HG03159 (cell line): Measurements from ENCODE around the gene CDR2.

Source experiments
- ATAC-seq: cut with Tn5 transposase; IDR thresholded peaks from one replicate; pipeline ENCODE4 v1.9.1; 2021; ENCODE audit warnings: mild to moderate bottlenecking, moderate library complexity; ENCODE audit not compliant: unreplicated experiment

Gene CDR2

DNA sequence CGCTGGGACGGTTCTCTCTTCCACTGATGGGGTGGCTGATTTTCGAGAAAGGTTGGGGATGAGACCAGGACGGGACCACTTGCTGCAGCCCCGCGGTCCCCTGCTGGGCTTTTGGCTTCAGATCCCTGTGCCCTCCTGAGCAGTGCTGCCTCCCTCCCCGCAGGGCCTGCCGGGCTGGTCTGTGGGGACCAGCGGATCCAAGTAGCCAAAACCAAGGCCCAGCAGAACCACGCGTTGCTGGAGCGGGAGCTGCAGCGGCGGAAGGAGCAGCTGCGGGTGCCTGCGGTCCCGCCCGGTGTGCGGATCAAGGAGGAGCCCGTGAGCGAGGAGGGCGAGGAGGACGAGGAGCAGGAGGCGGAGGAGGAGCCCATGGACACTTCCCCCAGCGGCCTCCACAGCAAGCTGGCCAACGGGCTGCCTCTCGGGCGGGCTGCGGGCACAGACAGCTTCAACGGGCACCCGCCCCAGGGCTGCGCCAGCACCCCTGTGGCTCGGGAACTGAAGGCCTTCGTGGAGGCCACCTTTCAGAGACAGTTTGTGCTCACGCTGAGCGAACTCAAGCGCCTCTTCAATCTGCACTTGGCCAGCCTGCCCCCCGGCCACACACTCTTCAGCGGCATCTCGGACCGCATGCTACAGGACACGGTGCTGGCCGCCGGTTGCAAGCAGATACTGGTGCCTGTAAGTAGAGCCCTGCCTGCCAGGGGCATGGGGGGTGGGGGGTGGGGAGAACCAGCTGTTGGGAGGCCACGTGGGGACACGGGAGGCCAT, 48.6 kb downstream of the CDR2 start:
- no peak for ATAC-seq

DNA sequence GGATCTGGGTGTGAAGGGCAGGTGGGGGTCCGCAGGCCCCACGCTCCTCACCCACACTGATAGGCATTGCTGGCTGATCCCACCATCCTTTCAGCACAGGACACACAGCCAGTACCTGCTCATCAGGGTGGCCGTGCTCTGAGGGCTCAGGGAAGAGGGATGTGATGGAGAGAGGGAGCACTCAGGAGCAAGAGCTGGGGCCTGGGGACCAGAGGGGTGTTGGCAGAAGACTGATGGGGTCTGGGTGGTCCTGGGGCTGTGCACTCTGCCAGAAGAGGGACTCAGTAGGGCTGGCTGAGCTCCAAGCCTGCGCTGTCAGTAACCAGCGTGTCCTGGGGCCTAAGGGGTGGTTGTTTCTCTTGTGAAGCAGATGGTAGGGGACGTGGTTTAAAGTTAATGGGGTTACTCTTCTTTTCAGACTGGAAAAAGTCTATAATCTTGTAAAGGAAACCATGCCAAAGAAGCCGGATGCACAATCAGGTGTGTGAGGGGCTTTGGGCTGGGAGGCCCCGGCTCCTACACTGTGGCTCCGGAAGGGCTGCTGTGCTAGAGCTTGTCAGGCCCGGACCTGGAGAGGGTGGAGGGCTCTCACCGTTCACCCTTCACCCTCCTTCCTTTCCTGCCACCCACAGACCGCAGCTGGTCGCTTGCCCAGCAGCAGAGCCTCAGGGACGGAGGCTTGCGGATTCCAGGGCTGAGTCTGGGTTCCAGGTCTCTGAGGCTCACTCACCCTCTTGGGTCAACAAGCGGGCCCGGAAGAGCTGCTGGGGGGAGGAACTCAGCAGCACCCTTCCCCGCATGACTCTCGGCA, 49.4 kb downstream of the CDR2 start:
- ATAC-seq, result no peak

DNA sequence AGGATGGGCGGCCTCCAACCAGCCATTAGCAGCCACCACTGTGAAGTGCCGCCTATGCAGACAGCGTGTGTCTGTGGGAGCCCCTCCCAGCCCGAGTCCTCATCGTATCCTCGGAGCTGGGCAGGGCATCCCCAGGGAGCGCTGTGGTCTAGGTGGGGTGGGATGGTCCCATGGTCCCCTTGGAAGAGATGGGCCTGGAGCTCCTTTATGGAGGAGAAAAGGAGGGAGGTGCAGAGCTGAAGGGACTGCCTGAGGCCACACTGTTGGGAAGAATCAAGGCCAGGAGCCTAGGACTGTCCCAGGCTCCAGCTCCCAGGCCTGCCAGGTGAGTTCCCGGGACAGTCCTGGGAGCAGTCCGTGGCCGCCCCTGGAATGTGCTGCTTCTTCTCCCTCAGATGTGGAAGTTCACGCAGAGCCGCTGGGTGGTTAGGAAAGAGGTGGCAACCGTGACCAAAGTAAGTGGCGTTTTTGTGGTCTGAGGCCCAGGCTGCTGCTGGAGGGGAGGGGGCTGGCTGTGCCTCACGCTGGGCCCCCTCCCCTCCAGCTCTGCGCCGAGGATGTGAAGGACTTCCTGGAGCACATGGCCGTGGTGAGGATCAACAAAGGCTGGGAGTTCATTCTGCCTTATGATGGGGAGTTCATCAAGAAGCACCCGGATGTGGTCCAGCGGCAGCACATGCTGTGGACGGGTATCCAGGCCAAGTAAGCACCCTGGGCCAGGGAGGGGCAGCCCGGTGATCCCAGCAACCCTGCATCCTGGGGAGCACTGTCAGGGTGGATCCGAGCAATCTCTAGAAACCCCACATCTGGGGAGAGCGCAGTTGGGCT, 50.2 kb downstream of the CDR2 start:
- ATAC-seq, result no peak

DNA sequence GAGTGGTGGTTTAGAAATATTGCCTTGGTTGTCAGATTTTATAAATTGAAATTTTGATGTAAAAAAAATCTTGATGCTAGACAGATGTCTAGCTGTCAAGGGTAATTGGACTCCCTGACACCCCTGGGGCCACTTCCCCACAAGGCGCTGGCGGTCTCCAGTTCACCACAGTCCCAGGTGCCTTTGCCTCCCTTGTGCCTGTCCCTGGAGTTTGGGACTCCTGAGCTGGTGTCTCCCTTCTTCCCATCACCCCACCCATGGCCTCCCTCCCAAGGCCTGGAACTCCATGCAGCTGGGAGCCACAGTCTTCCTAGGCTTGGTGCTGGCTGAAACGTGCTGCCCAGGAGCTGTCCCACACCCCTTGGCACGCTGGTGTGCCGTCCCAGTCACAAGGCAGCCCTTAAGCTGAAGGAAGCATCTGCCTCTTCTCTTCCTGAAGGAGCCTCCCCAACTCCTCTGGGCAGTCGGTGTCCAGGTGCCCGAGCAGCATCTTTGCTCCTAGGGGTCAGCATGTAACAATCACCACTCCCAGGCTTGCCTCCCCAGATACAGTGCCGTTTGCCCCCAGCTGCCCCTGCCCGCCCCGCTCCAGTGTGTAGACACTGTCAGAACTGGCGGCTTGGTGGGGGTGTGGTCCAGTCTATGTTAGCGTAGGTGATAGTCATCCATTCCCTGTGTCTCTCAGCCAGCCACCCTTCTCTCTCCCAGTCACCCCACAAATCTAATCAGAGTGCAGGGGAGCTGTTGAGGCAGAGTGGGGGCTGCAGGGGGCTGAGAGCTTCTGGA, 51.1 kb downstream of the CDR2 start:
- ATAC-seq, result no peak

DNA sequence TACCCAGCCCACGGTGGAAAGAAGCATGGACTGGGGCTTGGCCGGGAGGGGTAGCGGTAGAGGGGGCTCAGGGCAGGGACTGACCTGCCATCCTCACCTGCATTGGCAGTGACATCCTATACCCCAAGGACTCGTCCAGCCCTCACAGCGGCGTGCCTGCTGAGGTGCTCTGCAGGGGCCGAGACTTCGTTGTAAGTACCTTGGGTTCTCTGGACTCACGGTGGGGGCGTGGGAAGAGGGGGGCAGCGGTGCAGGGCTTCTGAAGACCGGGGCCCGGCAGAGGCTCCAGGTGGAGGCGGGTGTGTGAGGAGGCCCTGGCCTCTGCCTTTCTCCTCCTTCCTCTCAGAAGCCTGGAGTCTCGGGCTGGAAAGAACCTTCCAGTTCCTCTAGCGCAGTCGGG, 51.7 kb downstream of the CDR2 start:
- no peak for ATAC-seq

DNA sequence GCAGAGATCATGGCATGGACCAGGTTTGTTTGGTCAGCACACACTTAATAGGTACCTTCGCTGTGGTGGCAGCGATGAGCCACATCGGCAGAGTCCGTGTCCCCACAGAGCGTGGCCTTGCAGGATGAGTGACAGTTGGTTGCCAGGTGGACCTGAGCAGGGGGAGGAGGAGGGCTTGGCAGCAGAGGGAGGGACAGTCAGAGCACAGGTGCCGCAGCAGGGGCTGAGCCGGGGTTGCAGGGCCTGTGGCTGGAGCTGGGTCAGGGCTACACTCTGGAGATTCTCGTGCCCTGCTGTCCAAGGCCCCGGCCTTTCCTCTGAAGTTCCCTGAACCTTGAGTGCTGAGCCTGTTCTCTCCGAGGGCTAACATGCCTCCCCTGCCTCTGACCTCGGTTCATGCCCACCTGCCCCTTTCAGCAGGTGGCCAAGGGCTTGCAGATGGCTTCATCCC, 52.4 kb downstream of the CDR2 start:
- no peak for ATAC-seq

DNA sequence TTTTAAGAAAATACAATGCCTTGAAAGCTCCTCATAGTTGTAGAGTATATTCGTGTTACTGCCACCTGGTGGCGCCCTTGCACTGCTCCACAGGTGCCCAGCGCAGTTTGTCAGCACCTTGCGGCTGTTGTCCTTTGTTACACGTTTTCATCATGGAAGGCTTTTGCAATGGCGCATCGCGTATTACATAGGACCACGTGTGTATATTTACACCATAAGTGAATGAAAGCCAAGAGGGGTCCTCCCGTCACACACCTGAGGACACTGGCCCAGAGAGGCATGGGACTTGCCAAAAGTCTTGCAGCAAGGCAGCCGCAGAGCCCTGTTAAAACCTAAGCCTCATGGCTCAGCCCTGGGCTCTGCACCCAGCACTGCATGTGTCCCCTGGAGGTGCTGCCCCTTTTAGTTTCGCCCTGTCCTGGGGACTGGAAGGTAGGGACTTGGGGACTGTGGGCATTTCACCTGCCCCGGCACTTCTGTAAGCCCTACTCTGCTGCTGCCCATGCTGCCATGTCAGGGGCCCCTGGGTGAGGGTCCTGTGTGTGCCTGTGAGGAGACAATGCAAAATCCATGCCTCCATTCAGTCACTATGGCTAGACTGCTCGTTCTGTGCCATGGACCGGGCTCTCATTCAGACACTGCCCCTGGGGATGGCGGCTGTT, 52.9 kb downstream of the CDR2 start:
- no peak for ATAC-seq

DNA sequence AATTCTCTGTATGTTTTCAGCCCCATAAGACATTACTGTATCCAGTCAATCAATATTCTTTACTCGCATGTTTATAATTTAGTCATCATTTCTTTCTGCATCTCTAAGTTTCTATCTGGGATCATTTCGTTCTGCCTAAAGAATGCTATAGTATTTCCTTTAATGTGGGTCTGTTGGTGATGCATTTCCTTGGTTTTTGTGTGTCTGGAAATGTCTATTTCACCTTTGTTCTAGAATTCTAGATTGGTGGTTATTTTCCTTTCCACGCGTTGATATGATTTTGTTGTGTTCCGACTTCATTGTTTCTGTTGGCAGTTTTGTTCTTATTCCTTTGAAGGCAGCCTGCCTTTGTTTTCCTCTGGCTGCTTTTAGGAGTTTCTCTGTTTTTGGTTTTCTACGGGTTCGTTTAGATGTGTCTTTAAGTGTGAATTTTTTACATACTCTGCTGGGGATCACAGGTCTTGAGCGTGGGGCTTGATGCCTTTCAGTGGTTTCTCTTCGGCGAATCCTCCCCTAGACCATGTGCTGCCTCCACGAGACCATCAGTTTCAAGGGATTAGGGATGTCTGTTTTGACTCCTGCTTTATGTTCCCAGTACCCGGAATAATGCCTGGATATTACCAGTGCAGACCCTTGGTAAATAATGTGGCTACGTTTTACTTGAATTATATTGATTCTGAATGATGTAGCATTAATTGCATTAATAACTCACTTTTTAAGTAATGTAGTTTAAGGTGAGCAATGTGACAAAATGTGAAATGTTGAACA, 53.7 kb downstream of the CDR2 start:
- ATAC-seq, result no peak

DNA sequence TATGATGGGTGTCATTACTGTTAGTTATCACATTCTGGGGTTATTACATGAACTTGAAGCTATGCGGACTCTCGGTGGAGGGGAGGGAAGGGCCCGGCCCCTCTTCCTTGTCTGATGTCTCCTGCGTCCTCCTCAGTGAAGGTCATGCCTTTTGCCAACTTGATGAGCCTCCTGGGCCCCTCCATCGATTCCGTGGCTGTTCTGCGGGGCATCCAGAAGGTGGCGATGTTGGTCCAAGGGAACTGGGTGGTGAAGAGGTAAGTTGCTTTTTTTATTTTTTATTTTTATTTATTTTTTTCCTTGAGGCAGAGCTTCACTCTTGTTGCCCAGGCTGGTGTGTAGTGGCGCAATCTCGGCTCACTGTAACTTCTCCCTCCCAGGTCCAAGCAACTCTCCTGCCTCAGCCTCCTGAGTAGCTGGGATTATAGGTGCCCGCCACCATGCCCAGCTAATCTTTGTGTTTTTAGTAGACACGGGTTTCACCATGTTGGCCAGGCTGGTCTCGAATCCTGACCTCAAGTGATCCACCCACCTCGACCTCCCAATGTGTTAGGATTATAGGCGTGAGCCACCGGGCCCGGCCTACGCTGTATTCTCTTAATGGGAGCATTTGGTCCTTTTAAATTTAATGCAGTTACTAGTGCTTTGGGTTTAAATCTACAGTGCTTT, 55.6 kb downstream of the CDR2 start:
- no peak for ATAC-seq

DNA sequence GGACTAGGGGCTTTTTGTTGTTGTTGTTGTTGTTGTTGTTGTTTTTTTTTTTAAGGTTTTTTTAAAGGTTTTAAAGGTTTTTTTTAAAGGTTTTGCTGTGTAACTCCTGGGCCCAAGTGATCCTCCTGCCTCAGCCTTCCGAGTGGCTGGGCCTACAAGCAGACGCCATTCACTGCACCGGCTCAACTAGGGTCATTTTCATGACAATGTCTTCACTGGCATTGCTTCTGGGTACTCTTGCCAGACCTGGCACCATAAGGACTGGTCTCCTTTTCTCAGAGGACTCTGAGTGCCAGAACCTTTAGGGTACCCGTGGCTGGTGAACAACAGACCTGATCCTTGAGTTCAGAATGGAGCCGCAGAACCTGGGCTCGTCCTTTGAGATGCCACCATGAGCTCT, 56.8 kb downstream of the CDR2 start:
- no peak for ATAC-seq

DNA sequence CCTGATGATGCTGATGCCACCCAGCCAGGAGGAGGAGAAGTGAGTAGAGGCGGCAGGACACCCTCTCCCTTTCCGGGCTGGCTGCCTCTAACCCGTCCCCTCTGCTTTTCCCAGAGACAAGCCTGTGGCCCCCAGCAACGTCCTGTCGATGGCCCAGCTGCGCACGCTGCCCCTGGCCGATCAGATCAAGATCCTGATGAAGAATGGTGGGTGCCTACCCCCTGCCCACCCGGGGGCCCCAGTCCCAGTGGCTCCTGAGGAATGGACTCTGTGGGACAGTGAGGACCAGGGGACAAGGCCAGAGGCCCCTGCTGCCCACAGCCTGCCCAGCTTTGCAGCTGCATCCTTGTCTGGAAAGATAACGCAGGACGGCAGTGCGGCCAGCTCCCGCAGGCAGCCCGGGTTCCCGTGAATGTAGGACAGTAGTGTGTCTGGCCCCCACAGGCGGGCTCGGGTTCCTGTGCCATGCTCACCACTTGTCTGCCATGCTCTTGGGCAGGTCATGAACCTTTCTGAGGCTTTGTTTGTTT, 57.4 kb downstream of the CDR2 start:
- no peak for ATAC-seq

DNA sequence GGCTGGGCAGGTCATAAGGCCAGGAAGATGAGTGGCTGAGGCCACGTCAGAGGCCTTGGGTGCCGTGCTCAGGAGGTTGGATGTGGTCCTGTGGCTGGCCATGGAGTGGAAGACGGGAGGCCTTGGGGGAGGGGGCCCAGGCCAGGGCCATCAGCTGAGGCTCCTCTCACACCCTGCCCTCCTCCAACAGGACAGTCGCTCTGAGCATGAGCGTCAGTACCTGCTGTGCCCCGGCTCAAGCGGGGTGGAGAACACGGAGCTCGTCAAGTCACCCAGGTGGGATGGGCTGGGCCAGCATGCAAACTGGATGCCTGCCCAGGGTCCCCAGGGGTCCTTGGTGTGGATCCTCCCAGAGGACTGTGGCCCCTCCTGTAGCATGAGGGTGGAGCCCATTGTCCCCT, 58.0 kb downstream of the CDR2 start:
- ATAC-seq, result no peak

DNA sequence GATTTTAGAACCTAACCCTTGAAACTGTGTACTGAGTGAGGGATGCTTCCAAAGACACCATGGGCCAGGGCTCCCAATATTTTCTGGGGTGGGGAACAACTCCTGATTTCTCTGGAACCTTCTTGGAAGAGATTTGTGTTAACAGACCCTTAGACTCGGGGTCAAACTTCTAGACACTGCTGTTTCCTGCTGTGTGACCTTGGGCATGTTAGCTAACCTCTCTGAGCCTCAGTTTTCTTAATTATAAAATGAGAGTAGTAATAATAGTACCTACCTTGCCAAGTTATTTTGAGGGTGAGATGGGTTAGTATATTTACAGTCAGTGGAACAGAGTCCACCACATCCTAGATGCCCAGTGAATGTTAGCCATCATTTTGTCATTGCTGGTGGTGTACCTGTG, 58.4 kb downstream of the CDR2 start:
- no peak for ATAC-seq

DNA sequence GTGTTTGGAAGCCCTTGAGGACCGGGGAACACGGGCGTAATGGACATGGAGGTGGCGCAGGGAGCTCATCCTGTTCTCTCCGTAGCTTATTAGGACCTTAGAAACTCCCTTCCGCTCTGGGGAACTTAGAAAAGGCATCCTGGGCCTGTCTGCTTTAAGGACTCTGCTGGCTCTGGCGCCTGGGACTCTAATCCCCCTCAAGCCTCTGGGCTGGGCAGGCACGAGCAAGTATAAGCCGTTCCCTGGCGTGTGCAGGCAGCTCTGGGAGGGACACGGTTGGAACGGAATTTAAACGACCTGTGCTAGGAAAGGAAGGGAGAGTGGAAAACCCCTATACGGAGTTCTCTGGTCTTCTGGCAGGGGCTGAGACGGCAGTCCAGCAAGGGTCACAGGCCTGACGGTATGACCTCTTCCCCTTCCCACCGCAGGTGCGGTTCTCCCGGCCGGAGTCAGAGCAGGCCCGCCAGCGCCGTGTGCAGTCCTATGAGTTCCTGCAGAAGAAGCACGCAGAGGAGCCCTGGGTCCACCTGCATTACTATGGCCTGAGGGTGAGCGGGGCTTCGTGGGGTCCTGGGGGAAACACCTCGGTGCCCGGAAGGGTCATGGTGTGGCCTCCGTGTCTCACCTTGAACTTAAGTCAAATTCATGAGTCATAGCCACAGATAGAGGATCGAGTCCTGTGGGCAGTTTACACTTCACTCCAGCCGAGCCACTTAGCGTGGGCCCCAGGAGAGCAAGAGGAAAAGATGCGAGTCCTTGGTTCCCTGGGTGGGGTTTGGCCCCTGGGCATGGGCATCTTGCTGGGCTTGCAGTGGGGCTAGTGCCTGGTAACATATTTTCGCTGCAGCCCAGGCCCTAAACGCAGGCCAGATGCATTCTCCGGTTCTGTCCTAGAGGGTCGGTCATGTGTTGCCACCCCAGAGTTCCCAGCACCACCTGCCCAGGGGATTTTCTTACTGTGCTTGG, 59.5 kb downstream of the CDR2 start:
- ATAC-seq, result no peak

DNA sequence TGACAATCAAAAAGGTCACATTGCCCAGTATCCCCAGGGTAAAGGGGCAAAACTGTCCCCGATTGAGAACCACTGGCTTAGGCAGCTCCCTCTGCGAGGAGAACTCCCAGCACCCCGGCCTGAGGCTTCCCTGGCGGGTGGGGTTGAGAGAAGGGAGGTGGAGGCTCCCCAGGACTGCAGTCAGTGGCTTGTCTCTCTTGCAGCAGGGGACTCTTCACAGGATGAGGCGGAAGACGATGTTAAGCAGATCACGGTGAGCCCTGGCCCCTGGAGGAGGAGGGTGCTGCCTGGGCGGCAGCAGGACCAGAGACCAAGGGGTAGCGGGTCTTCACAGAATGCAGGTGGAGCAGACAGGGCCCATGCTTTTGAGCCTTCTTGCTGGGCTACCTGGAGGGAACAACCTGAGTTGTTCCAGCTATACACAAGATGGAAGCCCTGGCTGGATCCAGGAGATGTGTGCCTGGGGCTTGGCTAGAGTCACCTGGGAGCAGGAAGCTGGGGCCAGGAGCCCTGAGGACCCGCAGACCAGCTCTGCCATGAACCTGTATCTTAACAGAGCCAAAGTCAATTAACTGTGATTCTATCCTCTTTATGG, 60.4 kb downstream of the CDR2 start:
- no peak for ATAC-seq

DNA sequence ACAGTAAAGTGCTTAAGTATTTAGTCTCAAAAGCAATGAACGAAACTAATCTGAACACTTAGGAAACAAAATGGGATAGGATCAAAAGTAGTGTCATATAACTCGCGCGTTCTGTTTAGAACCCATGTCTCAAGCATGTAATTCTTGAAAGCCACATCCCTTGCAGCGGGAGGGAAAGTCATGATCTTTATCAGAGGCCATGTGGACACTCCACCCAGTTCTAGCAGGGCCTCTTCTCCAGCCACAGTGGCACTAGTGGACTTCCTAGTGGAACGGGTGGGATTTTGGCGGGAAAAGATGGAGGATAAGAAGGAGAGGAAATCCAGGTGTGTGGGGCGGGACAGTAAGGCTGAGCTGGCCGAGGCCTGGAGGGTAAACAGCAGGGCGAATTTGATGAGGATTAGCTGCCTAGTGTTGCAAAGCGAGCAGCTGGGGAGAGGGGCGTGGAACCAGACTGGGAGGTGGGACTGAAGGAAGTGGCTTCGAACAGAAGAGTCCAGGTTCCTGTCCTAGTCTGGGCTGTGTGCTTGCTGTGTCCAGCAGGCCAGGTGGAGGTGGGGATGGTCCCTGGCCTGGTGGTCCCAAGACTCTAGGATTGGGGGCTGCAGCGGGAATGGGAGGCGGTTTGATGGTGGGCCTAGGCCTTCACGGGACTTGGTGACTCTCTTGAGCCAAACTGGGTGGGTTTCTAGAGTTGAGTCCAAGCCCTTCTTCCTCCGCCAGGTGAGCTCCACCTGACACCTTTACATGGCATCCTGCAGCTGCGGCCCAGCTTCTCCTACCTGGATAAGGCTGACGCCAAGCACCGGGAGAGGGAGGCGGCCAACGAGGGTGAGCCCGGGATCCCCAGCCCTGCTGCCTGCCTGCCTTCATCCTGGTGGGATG, 61.3 kb downstream of the CDR2 start:
- ATAC-seq, result no peak
